GM12874 (cell line): ENCODE measurements around the gene GTF3C2.

Experiments used
- TF ChIP-seq, protein P1 (sequence below): IDR thresholded peaks from 2 replicates; pipeline ENCODE4 v1.5.1; 2011; ENCODE audit warnings: low read depth, mild to moderate bottlenecking, control low read depth, low read length, moderate library complexity; ENCODE audit not compliant: insufficient read depth

The GTF3C2 gene

DNA sequence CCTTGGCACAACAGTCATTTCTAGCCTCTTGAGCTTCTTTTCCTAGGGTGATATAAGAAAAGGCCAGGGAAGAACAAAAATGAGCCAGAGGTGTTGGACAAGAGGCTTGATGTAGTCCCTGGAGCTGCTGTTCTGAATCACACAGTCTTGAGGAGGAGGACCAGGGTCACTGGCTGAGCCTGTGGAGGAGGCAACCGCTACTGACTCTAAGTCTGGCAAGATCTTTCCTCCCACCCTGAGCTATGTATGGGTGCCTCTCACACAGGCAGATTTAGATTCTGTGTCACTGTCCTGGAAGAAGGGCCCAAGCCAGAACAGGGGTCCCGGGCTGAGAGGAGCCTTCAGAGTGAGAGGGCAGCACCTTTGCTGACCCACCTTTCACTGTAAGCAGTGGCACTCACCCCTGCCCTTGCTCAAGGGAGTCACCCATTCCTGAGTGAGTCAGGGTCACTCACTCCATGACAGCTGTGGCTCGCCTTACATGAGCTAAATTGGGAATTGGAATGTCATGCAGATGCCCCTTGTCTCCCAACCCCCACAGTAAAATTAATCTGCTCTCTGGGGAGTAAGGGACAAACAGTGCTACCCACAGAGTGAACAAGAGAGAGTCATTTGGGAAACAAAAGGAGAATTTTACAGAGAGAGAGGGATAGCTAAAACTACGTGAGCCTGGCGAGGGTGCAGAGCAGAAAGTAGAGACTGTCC, 74.6 kb downstream of the GTF3C2 start, which contains the start of gene TRIM54:
Gene TRIM54 (plus strand): TSS at position 575 of the 705 bp plus-strand sequence. CDS start 303 bp downstream, outside the sequence.
- TF ChIP-seq, protein P1, sequence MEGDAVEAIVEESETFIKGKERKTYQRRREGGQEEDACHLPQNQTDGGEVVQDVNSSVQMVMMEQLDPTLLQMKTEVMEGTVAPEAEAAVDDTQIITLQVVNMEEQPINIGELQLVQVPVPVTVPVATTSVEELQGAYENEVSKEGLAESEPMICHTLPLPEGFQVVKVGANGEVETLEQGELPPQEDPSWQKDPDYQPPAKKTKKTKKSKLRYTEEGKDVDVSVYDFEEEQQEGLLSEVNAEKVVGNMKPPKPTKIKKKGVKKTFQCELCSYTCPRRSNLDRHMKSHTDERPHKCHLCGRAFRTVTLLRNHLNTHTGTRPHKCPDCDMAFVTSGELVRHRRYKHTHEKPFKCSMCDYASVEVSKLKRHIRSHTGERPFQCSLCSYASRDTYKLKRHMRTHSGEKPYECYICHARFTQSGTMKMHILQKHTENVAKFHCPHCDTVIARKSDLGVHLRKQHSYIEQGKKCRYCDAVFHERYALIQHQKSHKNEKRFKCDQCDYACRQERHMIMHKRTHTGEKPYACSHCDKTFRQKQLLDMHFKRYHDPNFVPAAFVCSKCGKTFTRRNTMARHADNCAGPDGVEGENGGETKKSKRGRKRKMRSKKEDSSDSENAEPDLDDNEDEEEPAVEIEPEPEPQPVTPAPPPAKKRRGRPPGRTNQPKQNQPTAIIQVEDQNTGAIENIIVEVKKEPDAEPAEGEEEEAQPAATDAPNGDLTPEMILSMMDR, result no peak

DNA sequence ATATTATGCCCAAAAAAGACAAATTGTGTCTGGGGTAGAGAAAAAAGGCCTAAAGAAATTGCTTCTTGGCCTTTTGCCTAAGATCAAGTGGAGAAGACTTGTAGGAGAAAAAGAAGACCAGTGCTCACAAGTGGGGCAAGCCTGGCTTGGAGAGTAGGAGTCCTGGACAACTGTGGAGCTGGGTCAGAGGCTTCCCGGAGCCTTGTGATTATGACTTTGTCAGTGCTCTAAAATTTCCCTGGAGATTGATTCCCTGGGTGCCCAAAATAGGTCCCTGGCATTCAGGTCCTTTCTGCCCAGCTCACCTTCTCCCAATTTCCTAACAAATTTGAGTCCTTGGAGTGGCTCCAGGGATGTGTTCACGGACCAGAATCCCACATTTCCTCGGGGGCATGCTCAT, 75.1 kb downstream of the GTF3C2 start:
- TF ChIP-seq, protein P1, result no peak

DNA sequence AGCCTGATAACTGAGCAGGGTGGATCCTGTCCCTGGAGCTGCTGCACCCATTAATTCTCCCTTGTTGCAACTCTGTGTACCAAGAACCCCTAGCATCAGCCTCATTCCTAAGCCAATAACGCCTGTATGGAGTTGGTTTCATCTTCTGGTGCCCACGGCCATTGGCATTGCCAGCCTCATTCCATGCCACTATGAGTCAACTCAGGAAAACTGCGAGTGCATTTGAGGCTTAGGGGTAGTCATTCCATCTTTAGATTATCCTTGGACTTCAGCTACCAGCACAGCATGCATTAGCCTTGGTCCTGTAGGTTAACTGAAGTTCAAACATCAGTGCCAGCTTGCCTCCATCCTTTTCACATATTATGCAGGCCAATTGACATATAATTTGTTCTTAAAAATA, 75.7 kb downstream of the GTF3C2 start:
- TF ChIP-seq, protein P1, result no peak

DNA sequence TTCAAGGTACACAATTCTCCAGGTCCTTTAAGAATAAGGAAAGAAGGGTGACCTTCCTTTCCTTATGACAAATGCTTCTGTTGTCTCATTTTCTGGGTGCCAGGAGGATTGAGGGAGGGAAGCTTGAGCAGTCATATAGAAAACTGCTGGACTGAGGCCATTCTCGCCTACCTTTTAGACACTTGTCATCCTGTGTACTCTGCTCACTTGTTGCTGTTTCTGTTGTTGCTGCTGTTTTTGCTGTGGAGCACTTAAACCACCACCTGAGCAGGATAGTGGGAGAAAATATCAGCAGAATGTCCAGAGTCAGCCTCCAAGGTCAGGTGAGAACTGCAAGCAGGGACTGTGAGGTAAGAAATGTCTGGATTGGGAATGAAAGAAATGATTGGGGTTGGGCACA, 78.6 kb downstream of the GTF3C2 start:
- TF ChIP-seq, protein P1, result no peak
